ENCODE data around the gene INHBE.
"Not testable (repeated sequence)": the region's sequence is repeated elsewhere in the genome, so short reads cannot be mapped to it uniquely, and the experiment has no call there.

Gene INHBE

GRCh38 chr12:57496822-57497221 is 41.7 kb downstream of the INHBE start:
- Histone ChIP-seq H3K27me3 (ENCODE audit: control insufficient read depth in 2 of 2, insufficient read depth in 2 of 2, low read length in 2 of 2) (no peaks in the 10 kb centered on the region), H3K4me3 (ENCODE audit: low read length in 2 of 2) (no peak overlapping the region), H3K36me3 (ENCODE audit: control insufficient read depth in 2 of 2, insufficient read depth in 2 of 2, low read length in 2 of 2) (peaks cover 37 to 39% of the 10 kb centered on the region in 2 donors), H3K9me3 (ENCODE audit: control insufficient read depth in 2 of 2, low read length in 2 of 2) (no peaks in the 10 kb centered on the region), H3K27ac (ENCODE audit: low read depth in 2 of 2, low read length in 2 of 2) (no peak overlapping the region), H3K9ac (ENCODE audit: low read depth in 1 of 2, low read length in 2 of 2) (no peak overlapping the region), H3K4me1 (ENCODE audit: control insufficient read depth in 2 of 2, insufficient read depth in 2 of 2, low read length in 2 of 2) (no peaks in the 10 kb centered on the region)

GRCh38 chr12:57497223-57498131 is 42.4 kb downstream of the INHBE start:
- no peaks in the 10 kb centered on the region for H3K9me3 ChIP-seq (ENCODE audit: control insufficient read depth in 2 of 2, low read length in 2 of 2)
- no peaks in the 10 kb centered on the region for H3K4me1 ChIP-seq (ENCODE audit: control insufficient read depth in 2 of 2, insufficient read depth in 2 of 2, low read length in 2 of 2)
- H3K4me3 ChIP-seq (ENCODE audit: low read length in 2 of 2) = no peak overlapping the region
- H3K9ac ChIP-seq (ENCODE audit: low read depth in 1 of 2, low read length in 2 of 2) = no peak overlapping the region
- H3K27me3 ChIP-seq (ENCODE audit: control insufficient read depth in 2 of 2, insufficient read depth in 2 of 2, low read length in 2 of 2) = no peaks in the 10 kb centered on the region
- peaks cover 41% of the 10 kb centered on the region in 2 donors for H3K36me3 ChIP-seq (ENCODE audit: control insufficient read depth in 2 of 2, insufficient read depth in 2 of 2, low read length in 2 of 2)
- no peak overlapping the region for H3K27ac ChIP-seq (ENCODE audit: low read depth in 2 of 2, low read length in 2 of 2)

GRCh38 chr12:57498132-57498502 is 43.0 kb downstream of the INHBE start:
- no peak overlapping the region for H3K9ac ChIP-seq (ENCODE audit: low read depth in 1 of 2, low read length in 2 of 2)
- H3K4me1 ChIP-seq (ENCODE audit: control insufficient read depth in 2 of 2, insufficient read depth in 2 of 2, low read length in 2 of 2) = no peaks in the 10 kb centered on the region
- H3K27me3 ChIP-seq (ENCODE audit: control insufficient read depth in 2 of 2, insufficient read depth in 2 of 2, low read length in 2 of 2) = no peaks in the 10 kb centered on the region
- peaks cover 36 to 37% of the 10 kb centered on the region in 2 donors for H3K36me3 ChIP-seq (ENCODE audit: control insufficient read depth in 2 of 2, insufficient read depth in 2 of 2, low read length in 2 of 2)
- H3K27ac ChIP-seq (ENCODE audit: low read depth in 2 of 2, low read length in 2 of 2) = no peak overlapping the region
- H3K4me3 ChIP-seq (ENCODE audit: low read length in 2 of 2) = no peak overlapping the region
- H3K9me3 ChIP-seq (ENCODE audit: control insufficient read depth in 2 of 2, low read length in 2 of 2) = no peaks in the 10 kb centered on the region

GRCh38 chr12:57498571-57498970 is 43.5 kb downstream of the INHBE start:
- Histone ChIP-seq H3K27ac (ENCODE audit: low read depth in 2 of 2, low read length in 2 of 2) (no peak overlapping the region), H3K4me1 (ENCODE audit: control insufficient read depth in 2 of 2, insufficient read depth in 2 of 2, low read length in 2 of 2) (no peaks in the 10 kb centered on the region), H3K27me3 (ENCODE audit: control insufficient read depth in 2 of 2, insufficient read depth in 2 of 2, low read length in 2 of 2) (no peaks in the 10 kb centered on the region), H3K4me3 (ENCODE audit: low read length in 2 of 2) (no peak overlapping the region), H3K36me3 (ENCODE audit: control insufficient read depth in 2 of 2, insufficient read depth in 2 of 2, low read length in 2 of 2) (peaks cover 36 to 37% of the 10 kb centered on the region in 2 donors), H3K9ac (ENCODE audit: low read depth in 1 of 2, low read length in 2 of 2) (no peak overlapping the region), H3K9me3 (ENCODE audit: control insufficient read depth in 2 of 2, low read length in 2 of 2) (no peaks in the 10 kb centered on the region)

DNA sequence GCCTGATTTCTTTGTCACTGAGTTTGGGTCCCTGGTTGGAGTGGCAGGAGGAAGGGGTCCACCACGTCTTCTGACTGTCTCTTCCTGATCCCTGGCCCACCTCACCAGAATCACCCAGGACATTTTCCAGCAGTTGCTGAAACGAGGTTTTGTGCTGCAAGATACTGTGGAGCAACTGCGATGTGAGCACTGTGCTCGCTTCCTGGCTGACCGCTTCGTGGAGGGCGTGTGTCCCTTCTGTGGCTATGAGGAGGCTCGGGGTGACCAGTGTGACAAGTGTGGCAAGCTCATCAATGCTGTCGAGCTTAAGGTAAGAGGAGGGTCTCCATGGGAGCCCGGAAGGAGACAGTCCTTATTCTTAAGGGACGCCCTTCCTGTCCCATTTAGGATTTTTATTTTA is 45.1 kb downstream of the INHBE start:
- H3K27me3 ChIP-seq (ENCODE audit: control insufficient read depth in 2 of 2, insufficient read depth in 2 of 2, low read length in 2 of 2) = no peaks in the 10 kb centered on the region
- H3K36me3 ChIP-seq (ENCODE audit: control insufficient read depth in 2 of 2, insufficient read depth in 2 of 2, low read length in 2 of 2) = peaks cover 45 to 51% of the 10 kb centered on the region in 2 donors
- no peak overlapping the region for H3K9ac ChIP-seq (ENCODE audit: low read depth in 1 of 2, low read length in 2 of 2)
- H3K4me1 ChIP-seq (ENCODE audit: control insufficient read depth in 2 of 2, insufficient read depth in 2 of 2, low read length in 2 of 2) = no peaks in the 10 kb centered on the region
- no peak overlapping the region for H3K27ac ChIP-seq (ENCODE audit: low read depth in 2 of 2, low read length in 2 of 2)
- no peaks in the 10 kb centered on the region for H3K9me3 ChIP-seq (ENCODE audit: control insufficient read depth in 2 of 2, low read length in 2 of 2)
- H3K4me3 ChIP-seq (ENCODE audit: low read length in 2 of 2) = no peak overlapping the region

GRCh38 chr12:57502311-57502969 is 47.3 kb downstream of the INHBE start:
- H3K36me3 ChIP-seq (ENCODE audit: control insufficient read depth in 2 of 2, insufficient read depth in 2 of 2, low read length in 2 of 2) = peaks cover 41 to 61% of the 10 kb centered on the region in 2 donors
- H3K4me1 ChIP-seq (ENCODE audit: control insufficient read depth in 2 of 2, insufficient read depth in 2 of 2, low read length in 2 of 2) = not testable (repeated sequence)

GRCh38 chr12:57506541-57506940 is 51.4 kb downstream of the INHBE start:
- peaks cover 20 to 43% of the 10 kb centered on the region in 2 donors for H3K36me3 ChIP-seq (ENCODE audit: control insufficient read depth in 2 of 2, insufficient read depth in 2 of 2, low read length in 2 of 2)

More at GRCh38 chr12:57502311-57502969, 47.3 kb downstream of the INHBE start:
- not testable (repeated sequence) for H3K9me3 ChIP-seq (ENCODE audit: control insufficient read depth in 2 of 2, low read length in 2 of 2); H3K4me3 ChIP-seq (ENCODE audit: low read length in 2 of 2); H3K9ac ChIP-seq (ENCODE audit: low read depth in 1 of 2, low read length in 2 of 2); H3K27ac ChIP-seq (ENCODE audit: low read depth in 2 of 2, low read length in 2 of 2); H3K27me3 ChIP-seq (ENCODE audit: control insufficient read depth in 2 of 2, insufficient read depth in 2 of 2, low read length in 2 of 2)

More at GRCh38 chr12:57506541-57506940, 51.4 kb downstream of the INHBE start:
- H3K9ac ChIP-seq (ENCODE audit: low read depth in 1 of 2, low read length in 2 of 2); H3K27ac ChIP-seq (ENCODE audit: low read depth in 2 of 2, low read length in 2 of 2); H3K9me3 ChIP-seq (ENCODE audit: control insufficient read depth in 2 of 2, low read length in 2 of 2); H3K4me3 ChIP-seq (ENCODE audit: low read length in 2 of 2); H3K27me3 ChIP-seq (ENCODE audit: control insufficient read depth in 2 of 2, insufficient read depth in 2 of 2, low read length in 2 of 2); H3K4me1 ChIP-seq (ENCODE audit: control insufficient read depth in 2 of 2, insufficient read depth in 2 of 2, low read length in 2 of 2): not testable (repeated sequence)

All from mucosa of rectum (tissue), 2 donors.